Measurements from ENCODE around the gene KCNJ15. TPM values are rescaled to one million over a fixed set of nuclear protein-coding genes. Genes with fewer than 3 reads are reported as not detected.
A peak's percentile ranks its signal among the peaks of the same experiment; 100 is the strongest.
"Not testable (repeated sequence)": the region's sequence is repeated elsewhere in the genome, so short reads cannot be mapped to it uniquely, and the experiment has no call there.

Gene KCNJ15
- polyA plus RNA-seq (ENCODE audit: insufficient read length in 4 of 4): 100 to 1,000 TPM; 201 to 259 (median 226) TPM

GRCh38 chr21:38256599-38257302, at the start of gene KCNJ15:
Gene KCNJ15 (plus strand): TSS chr21:38256991. CDS start chr21:38299262, 42,271 bp downstream.
- no peak for DNase-seq (ENCODE audit: low read depth in 4 of 4, low spot score in 3 of 4)

- DNase-seq (ENCODE audit: low read depth in 4 of 4, low spot score in 3 of 4): no peak
Measured at GRCh38 chr21:38208118-38208517, 48.7 kb upstream of the KCNJ15 start.

GRCh38 chr21:38211321-38211720, 45.5 kb upstream of the KCNJ15 start:
- no peak for DNase-seq (ENCODE audit: low read depth in 4 of 4, low spot score in 3 of 4)

- DNase-seq (ENCODE audit: low read depth in 4 of 4, low spot score in 3 of 4): no peak
Measured at GRCh38 chr21:38212706-38213105, 44.1 kb upstream of the KCNJ15 start.

- peak in 3 of 4 donors; percentile 45 to 54 (median 51) for DNase-seq (ENCODE audit: low read depth in 4 of 4, low spot score in 3 of 4)
Measured at GRCh38 chr21:38219049-38219628, 37.7 kb upstream of the KCNJ15 start.

- DNase-seq (ENCODE audit: low read depth in 4 of 4, low spot score in 3 of 4): no peak
Measured at GRCh38 chr21:38220270-38220737, 36.5 kb upstream of the KCNJ15 start.

GRCh38 chr21:38221594-38221993, 35.2 kb upstream of the KCNJ15 start:
- no peak for DNase-seq (ENCODE audit: low read depth in 4 of 4, low spot score in 3 of 4)

GRCh38 chr21:38223893-38224540, 32.8 kb upstream of the KCNJ15 start:
- no peak for DNase-seq (ENCODE audit: low read depth in 4 of 4, low spot score in 3 of 4)

- no peak for DNase-seq (ENCODE audit: low read depth in 4 of 4, low spot score in 3 of 4)
Measured at GRCh38 chr21:38227401-38227800, 29.4 kb upstream of the KCNJ15 start.

GRCh38 chr21:38228115-38228514, 28.7 kb upstream of the KCNJ15 start:
- DNase-seq (ENCODE audit: low read depth in 4 of 4, low spot score in 3 of 4): no peak

GRCh38 chr21:38228537-38228936, 28.3 kb upstream of the KCNJ15 start:
- no peak for DNase-seq (ENCODE audit: low read depth in 4 of 4, low spot score in 3 of 4)

- DNase-seq (ENCODE audit: low read depth in 4 of 4, low spot score in 3 of 4): no peak
Measured at GRCh38 chr21:38229260-38229877, 27.4 kb upstream of the KCNJ15 start.

GRCh38 chr21:38234395-38235142, 22.2 kb upstream of the KCNJ15 start:
- no peak for DNase-seq (ENCODE audit: low read depth in 4 of 4, low spot score in 3 of 4)

- not testable (repeated sequence) for DNase-seq (ENCODE audit: low read depth in 4 of 4, low spot score in 3 of 4)
Measured at GRCh38 chr21:38235251-38235650, 21.5 kb upstream of the KCNJ15 start.

- DNase-seq (ENCODE audit: low read depth in 4 of 4, low spot score in 3 of 4): no peak
Measured at GRCh38 chr21:38236232-38236631, 20.6 kb upstream of the KCNJ15 start.

- no peak for DNase-seq (ENCODE audit: low read depth in 4 of 4, low spot score in 3 of 4)
Measured at GRCh38 chr21:38239672-38240071, 17.1 kb upstream of the KCNJ15 start.

- DNase-seq (ENCODE audit: low read depth in 4 of 4, low spot score in 3 of 4): no peak
Measured at GRCh38 chr21:38240129-38240528, 16.7 kb upstream of the KCNJ15 start.

- DNase-seq (ENCODE audit: low read depth in 4 of 4, low spot score in 3 of 4): no peak
Measured at GRCh38 chr21:38241029-38241740, 15.6 kb upstream of the KCNJ15 start.

GRCh38 chr21:38242061-38242460, 14.7 kb upstream of the KCNJ15 start:
- DNase-seq (ENCODE audit: low read depth in 4 of 4, low spot score in 3 of 4): no peak
